ENCODE measurements around the gene SUN5. TPM values are rescaled to one million over a fixed set of nuclear protein-coding genes. Genes with fewer than 3 reads are reported as not detected.

SUN5 gene
- total RNA-seq, 3 donors from 2014 or later: not detected

DNA sequence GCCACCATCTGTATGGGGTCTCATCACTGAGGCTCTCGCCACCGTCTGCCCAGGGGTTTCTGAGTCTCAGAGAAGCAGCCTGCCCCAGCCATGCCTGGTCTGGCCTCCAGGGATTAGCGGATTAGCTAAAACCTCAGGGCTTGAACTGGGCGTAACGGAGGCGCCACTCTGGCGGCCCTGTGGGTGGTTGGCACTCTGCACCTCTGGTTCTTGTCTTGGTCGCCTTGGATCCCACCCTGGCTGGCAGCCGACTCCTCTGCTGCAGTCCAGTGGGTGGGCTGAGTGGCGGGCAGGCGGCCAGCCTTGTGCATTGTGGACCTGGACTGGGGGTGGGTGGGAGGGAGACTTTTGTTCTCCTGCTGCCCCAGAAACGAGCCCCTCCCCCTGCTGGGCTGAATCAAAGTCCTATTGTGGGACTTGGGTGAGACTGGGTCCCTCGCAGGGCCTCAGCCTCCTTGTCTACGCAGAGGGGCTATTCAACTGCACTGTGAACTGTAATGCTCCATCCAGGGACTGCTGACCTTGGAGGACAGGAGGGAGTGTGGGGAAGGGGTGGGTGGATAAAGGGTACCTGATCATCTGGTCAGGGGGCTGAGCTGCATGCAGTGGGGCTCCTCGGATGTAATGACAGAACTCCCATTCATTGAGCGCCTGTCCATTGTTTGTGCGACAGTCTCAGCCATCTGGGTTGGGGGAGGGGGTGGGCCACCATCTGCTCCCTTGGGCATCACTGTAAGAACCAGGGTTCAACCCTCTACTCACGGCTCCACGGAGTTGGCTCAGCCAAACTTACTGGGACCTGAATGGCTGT is 23.9 kb downstream of the SUN5 start:
- TF ChIP-seq, protein P1, sequence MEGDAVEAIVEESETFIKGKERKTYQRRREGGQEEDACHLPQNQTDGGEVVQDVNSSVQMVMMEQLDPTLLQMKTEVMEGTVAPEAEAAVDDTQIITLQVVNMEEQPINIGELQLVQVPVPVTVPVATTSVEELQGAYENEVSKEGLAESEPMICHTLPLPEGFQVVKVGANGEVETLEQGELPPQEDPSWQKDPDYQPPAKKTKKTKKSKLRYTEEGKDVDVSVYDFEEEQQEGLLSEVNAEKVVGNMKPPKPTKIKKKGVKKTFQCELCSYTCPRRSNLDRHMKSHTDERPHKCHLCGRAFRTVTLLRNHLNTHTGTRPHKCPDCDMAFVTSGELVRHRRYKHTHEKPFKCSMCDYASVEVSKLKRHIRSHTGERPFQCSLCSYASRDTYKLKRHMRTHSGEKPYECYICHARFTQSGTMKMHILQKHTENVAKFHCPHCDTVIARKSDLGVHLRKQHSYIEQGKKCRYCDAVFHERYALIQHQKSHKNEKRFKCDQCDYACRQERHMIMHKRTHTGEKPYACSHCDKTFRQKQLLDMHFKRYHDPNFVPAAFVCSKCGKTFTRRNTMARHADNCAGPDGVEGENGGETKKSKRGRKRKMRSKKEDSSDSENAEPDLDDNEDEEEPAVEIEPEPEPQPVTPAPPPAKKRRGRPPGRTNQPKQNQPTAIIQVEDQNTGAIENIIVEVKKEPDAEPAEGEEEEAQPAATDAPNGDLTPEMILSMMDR (IDR thresholded peaks at IDR 0.05): no peak
- no peak overlapping the region for H3K4me3 ChIP-seq
- no peaks in the 10 kb centered on the region for H3K36me3 ChIP-seq (ENCODE audit: low read depth)
- no peaks in the 10 kb centered on the region for H3K9me3 ChIP-seq
- ATAC-seq (no peak), DNase-seq (no peak)
- intact Hi-C loops (cut with DNase I, micrococcal nuclease): no loop called here
- H3K4me1 ChIP-seq (ENCODE audit: low read depth): no peaks in the 10 kb centered on the region

DNA sequence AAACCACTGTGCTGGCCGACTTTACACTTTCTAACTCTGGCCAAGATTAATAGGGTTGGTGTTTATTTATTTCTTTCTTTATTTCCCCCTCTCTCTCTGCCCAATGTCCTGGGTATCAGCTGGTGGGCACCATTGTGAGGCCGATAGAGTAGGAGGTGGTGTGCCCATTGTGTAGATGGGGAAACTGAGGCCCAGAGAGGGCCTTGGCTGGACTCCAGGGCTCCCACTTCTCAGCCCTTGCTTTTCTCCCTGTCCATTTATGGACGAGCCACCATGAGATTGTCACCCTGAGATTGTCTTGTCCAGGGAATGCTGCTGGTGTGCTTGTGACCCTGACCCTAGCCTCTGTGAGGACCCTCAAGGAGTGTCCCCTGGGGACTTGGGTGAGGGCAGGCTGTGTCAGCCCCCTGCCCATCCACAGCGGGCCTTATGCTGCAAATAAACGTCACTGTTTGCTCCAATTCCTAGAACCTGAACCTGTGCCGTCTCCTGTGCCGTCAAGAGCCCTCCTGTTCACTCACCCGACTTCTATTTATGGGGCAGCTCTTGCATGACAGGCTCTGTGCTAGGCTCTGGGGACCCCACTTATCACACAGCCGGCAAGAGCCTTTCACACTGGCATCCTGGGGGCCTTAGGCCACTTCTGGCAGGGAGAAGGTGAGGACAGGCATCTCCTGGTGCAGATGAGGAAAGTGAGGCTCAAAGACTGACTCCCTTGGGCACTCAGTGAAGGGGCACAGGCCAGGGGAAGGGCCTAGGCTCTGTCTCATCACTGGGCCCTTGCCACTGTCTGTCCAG is 24.8 kb downstream of the SUN5 start:
- TF ChIP-seq, protein P1 (IDR thresholded peaks at IDR 0.05): no peak
- no peaks in the 10 kb centered on the region for H3K4me1 ChIP-seq (ENCODE audit: low read depth)
- H3K36me3 ChIP-seq (ENCODE audit: low read depth): no peaks in the 10 kb centered on the region
- H3K9me3 ChIP-seq: no peaks in the 10 kb centered on the region
- no peak for DNase-seq
- H3K4me3 ChIP-seq: no peak overlapping the region
- intact Hi-C loops (cut with DNase I, micrococcal nuclease): no loop called here
- ATAC-seq: no peak

DNA sequence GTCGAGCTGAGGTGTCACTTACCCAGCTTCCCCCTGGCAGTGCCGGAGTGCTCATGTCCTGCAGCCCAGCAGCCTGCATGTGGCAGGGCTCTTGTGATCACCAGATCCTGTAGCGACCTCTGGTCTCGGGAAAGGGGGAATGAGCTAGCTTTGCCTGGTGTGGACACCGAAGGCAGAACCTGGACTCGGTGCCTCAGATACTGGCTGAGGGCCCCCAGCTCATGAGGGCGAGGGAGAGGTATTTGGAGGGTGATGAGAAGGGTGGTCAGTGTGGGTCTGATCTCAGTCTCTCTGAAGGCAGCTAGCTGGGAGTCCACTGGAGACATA is 26.3 kb downstream of the SUN5 start:
- H3K9me3 ChIP-seq: no peaks in the 10 kb centered on the region
- intact Hi-C loops (cut with DNase I, micrococcal nuclease): no loop called here
- H3K36me3 ChIP-seq (ENCODE audit: low read depth): no peaks in the 10 kb centered on the region
- DNase-seq (no peak), ATAC-seq (no peak)
- TF ChIP-seq, protein P1 (IDR thresholded peaks at IDR 0.05): no peak
- no peak overlapping the region for H3K4me3 ChIP-seq
- no peaks in the 10 kb centered on the region for H3K4me1 ChIP-seq (ENCODE audit: low read depth)

DNA sequence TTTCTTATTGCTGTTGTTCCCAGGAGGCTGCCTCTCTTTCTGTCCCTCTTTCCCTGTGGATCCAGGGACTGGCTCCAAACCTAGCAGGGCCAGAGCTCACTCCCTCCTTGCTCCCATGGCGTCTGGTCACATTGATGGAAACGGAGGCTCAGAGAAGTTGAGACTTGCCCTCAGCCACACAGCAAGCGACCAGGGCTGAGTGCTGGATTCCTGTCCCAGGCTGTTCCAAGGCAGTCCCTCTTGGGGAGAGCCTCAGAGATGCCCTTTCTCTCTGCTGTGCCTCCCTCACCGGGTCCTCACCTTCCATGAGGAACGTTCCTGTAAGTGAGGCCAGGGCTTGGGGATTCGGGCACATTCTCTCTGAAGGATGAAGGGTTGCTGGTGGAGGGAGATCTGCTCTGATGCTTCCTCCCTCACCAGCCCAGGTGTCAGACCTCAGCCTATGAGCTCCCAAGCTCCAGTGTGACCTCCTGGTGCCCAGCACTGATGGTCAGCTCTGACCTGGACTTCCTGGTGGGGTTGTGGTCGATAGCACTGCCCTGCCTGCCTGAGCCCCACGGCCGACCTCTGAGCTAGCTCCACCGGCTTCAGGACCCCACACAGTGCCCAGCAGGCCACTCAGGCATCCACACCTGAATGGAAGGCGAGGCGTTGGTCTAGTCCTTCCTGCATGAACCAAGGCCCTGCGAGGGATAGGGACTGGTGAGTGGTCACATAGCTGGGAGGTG is 26.8 kb downstream of the SUN5 start:
- TF ChIP-seq, protein P1 (IDR thresholded peaks at IDR 0.05): no peak
- no peaks in the 10 kb centered on the region for H3K36me3 ChIP-seq (ENCODE audit: low read depth)
- H3K4me1 ChIP-seq (ENCODE audit: low read depth): peaks cover 2% of the 10 kb centered on the region
- intact Hi-C loops (cut with DNase I, micrococcal nuclease): no loop called here
- ATAC-seq (peak; percentile 14), DNase-seq (no peak)
- no peaks in the 10 kb centered on the region for H3K9me3 ChIP-seq
- no peak overlapping the region for H3K4me3 ChIP-seq

DNA sequence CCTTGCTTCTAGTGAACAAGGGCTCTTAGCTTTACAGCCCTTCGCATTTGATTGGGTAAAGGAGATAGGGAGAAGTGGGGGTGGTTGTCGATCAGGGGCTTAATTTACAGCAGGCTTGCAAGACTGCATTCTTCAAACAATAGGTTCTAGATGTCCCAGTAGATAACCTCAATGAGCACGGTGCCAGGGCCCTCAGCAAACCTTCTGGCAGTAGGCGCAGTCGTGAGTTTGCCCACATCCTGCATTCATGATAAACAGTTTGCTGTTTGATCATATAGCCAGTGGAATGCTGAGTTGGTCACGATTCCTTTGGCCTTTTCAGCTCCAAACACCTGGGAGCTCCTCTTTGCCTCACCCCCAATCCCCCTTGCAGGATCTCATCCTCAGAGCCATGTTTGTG is 27.5 kb downstream of the SUN5 start:
- intact Hi-C loops (cut with DNase I, micrococcal nuclease): no loop called here
- ATAC-seq (no peak), DNase-seq (no peak)
- TF ChIP-seq, protein P1 (IDR thresholded peaks at IDR 0.05): no peak
- H3K9me3 ChIP-seq: no peaks in the 10 kb centered on the region
- no peaks in the 10 kb centered on the region for H3K36me3 ChIP-seq (ENCODE audit: low read depth)
- no peak overlapping the region for H3K4me3 ChIP-seq
- peaks cover 2% of the 10 kb centered on the region for H3K4me1 ChIP-seq (ENCODE audit: low read depth)

All from mucosa of descending colon (tissue), 3 donors.